BE2C (cell line): Measurements from ENCODE around the gene POLR3K.

Experiments
- DNase-seq: peaks from one replicate; pipeline ENCODE4 v3.0.0-alpha.2; 2020
- H3K27me3 ChIP-seq: fragments of 250-450 bp; sonication (Bioruptor Pico); 2 replicates; pipeline ENCODE4 v1.5.1; 2020; ENCODE audit warnings: mild to moderate bottlenecking
- H3K36me3 ChIP-seq: fragments of 250-450 bp; sonication (Bioruptor Pico); 2 replicates; pipeline ENCODE4 v1.5.1; 2020; ENCODE audit warnings: mild to moderate bottlenecking
- H3K4me1 ChIP-seq: fragments of 250-450 bp; sonication (Bioruptor Pico); 2 replicates; pipeline ENCODE4 v1.5.1; 2020
- H3K4me3 ChIP-seq: 2 replicates; pipeline ENCODE4 v1.5.1; 2011; ENCODE audit warnings: low read depth, low read length
- H3K9me3 ChIP-seq: fragments of 250-450 bp; sonication (Bioruptor Pico); 2 replicates; pipeline ENCODE4 v1.5.1; 2020
- CTCF ChIP-seq: IDR thresholded peaks from 2 replicates; pipeline ENCODE4 v1.5.1; 2012; ENCODE audit warnings: mild to moderate bottlenecking, low read depth, low read length

POLR3K gene

GRCh38 chr16:71540-72401, 18.4 kb upstream of the POLR3K start:
- no peak for TF ChIP-seq CTCF
- no peak for DNase-seq
- peaks cover 11% of the 10 kb centered on the region for H3K4me1 ChIP-seq
- H3K9me3 ChIP-seq: no peaks in the 10 kb centered on the region
- peaks cover 16% of the 10 kb centered on the region for H3K27me3 ChIP-seq
- H3K4me3 ChIP-seq: peak overlapping the region; percentile 17
- H3K36me3 ChIP-seq: no peaks in the 10 kb centered on the region

- DNase-seq: no peak
- Histone ChIP-seq H3K4me3 (no peak overlapping the region), H3K9me3 (no peaks in the 10 kb centered on the region), H3K27me3 (peaks cover 16% of the 10 kb centered on the region), H3K4me1 (peaks cover 5% of the 10 kb centered on the region), H3K36me3 (no peaks in the 10 kb centered on the region)
- no peak for TF ChIP-seq CTCF
These were observed 17.8 kb upstream of the POLR3K start for GRCh38 chr16:71210-71539.

- Histone ChIP-seq H3K9me3 (no peaks in the 10 kb centered on the region), H3K4me1 (peaks cover 3% of the 10 kb centered on the region; the same call in 1 of the 2 replicates), H3K36me3 (no peaks in the 10 kb centered on the region), H3K4me3 (no peak overlapping the region), H3K27me3 (peaks cover 16% of the 10 kb centered on the region)
- no peak for TF ChIP-seq CTCF
- DNase-seq: no peak
These were observed 15.8 kb upstream of the POLR3K start for GRCh38 chr16:69181-69580.

- Histone ChIP-seq H3K9me3 (no peaks in the 10 kb centered on the region), H3K27me3 (peaks cover 25% of the 10 kb centered on the region), H3K4me1 (peaks cover 3% of the 10 kb centered on the region; the same call in 1 of the 2 replicates), H3K4me3 (no peak overlapping the region), H3K36me3 (no peaks in the 10 kb centered on the region)
- no peak for DNase-seq
- TF ChIP-seq CTCF: no peak
These were observed 14.7 kb upstream of the POLR3K start for GRCh38 chr16:67884-68789.

GRCh38 chr16:67183-67791, 13.9 kb upstream of the POLR3K start:
- no peaks in the 10 kb centered on the region for H3K4me1 ChIP-seq
- H3K9me3 ChIP-seq: no peaks in the 10 kb centered on the region
- peaks cover 27% of the 10 kb centered on the region for H3K27me3 ChIP-seq
- no peak overlapping the region for H3K4me3 ChIP-seq
- no peak for DNase-seq
- no peaks in the 10 kb centered on the region for H3K36me3 ChIP-seq
- no peak for TF ChIP-seq CTCF
